Measurements from ENCODE around the gene TENT4B.
"Not testable (repeated sequence)": the region's sequence is repeated elsewhere in the genome, so short reads cannot be mapped to it uniquely, and the experiment has no call there.

Gene TENT4B

GRCh38 chr16:50152807-50153595 lies at the start of gene TENT4B:
Gene TENT4B, plus strand, starts transcription at chr16:50153306. Its CDS starts 316 bp downstream, at chr16:50153622.
- DNase-seq: peak; percentile 79

- no peak for DNase-seq
These were observed 49.3 kb upstream of the TENT4B start for GRCh38 chr16:50103764-50104163.

GRCh38 chr16:50114357-50115129 lies 38.6 kb upstream of the TENT4B start:
- no peak for DNase-seq

- no peak for DNase-seq
These were observed 32.4 kb upstream of the TENT4B start for GRCh38 chr16:50120711-50121110.

GRCh38 chr16:50121278-50121677 lies 31.8 kb upstream of the TENT4B start:
- DNase-seq: no peak

- DNase-seq: peak; percentile 2
These were observed 31.2 kb upstream of the TENT4B start for GRCh38 chr16:50121721-50122445.

- no peak for DNase-seq
These were observed 29.7 kb upstream of the TENT4B start for GRCh38 chr16:50123417-50123816.

GRCh38 chr16:50124769-50125168 lies 28.3 kb upstream of the TENT4B start:
- DNase-seq: no peak

- no peak for DNase-seq
These were observed 26.9 kb upstream of the TENT4B start for GRCh38 chr16:50126183-50126582.

- not testable (repeated sequence) for DNase-seq
These were observed 20.5 kb upstream of the TENT4B start for GRCh38 chr16:50132571-50132970.

GRCh38 chr16:50133214-50133613 lies 19.9 kb upstream of the TENT4B start:
- DNase-seq: no peak

GRCh38 chr16:50136399-50136798 lies 16.7 kb upstream of the TENT4B start:
- DNase-seq: no peak

GRCh38 chr16:50137268-50137667 lies 15.8 kb upstream of the TENT4B start:
- no peak for DNase-seq

GRCh38 chr16:50139580-50139979 lies 13.5 kb upstream of the TENT4B start:
- no peak for DNase-seq

GRCh38 chr16:50144211-50144610 lies 8.9 kb upstream of the TENT4B start:
- no peak for DNase-seq

GRCh38 chr16:50146479-50147435 lies 6.3 kb upstream of the TENT4B start:
- no peak for DNase-seq

- no peak for DNase-seq
These were observed 1.8 kb upstream of the TENT4B start for GRCh38 chr16:50151322-50151721.

- DNase-seq: no peak
These were observed 1.4 kb upstream of the TENT4B start for GRCh38 chr16:50151756-50152155.

GRCh38 chr16:50152351-50152806 lies 727 bp upstream of the TENT4B start:
- peak; percentile 45 for DNase-seq

- no peak for DNase-seq
These were observed 702 bp downstream of the TENT4B start for GRCh38 chr16:50153596-50154419.

GRCh38 chr16:50154420-50154950 lies 1.4 kb downstream of the TENT4B start:
- no peak for DNase-seq
